NB4 (cell line): ENCODE measurements around the gene ASNSD1.

ENCODE experiments used
- CTCF ChIP-seq: IDR thresholded peaks from one replicate; pipeline ENCODE4 v1.5.1; 2012; ENCODE audit warnings: low read depth, low read length
- POLR2A ChIP-seq: IDR thresholded peaks from 2 replicates; pipeline ENCODE4 v1.6.1; 2011; ENCODE audit warnings: mild to moderate bottlenecking; ENCODE audit not compliant: insufficient read length; ENCODE audit errors: extremely low read depth

DNA sequence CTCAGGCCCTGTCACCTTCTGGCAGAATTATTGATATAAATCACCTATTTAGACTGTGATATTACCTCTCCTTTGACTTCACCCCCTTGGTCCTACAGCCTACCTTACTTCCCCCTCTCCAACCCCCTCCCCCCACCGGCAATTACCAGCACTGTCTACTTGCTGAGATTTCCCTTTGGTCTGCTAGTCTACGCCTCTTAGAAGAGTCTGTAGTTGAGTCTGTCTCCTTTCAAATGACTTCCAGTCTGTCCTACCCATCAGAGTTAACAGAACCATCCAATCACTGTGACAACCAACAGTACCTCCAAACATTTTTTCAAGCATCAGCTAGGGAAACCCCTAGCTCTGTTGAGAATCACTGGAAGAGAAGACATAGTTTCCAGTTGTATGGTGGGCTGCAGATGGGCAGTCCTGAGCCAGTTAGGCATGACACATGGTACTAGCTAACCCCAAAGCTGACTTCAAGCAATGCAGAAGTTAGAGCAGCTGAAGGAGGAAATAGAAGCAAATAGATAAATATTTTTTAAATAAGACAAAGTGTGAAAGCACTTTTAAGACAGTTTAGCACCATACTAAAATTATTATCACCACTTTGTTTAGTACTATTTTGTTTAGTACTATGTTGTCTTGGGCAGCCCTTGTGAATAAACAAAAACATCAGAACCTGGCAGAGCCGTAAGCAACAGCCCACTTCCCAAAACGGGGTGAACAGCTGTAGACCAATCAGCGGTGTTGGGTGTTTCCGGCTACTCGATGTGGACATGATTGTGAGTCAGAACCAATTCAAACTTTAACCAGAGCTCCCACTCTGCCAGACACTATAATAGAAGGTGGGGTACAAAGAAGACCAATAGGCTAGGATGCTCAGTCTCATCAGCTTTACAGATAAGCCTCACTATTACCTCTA, 2.7 kb upstream of the ASNSD1 start:
- TF ChIP-seq CTCF (no peak), POLR2A (no peak)
